ENCODE data around the gene TUBG1.
"Not testable (repeated sequence)": the region's sequence is repeated elsewhere in the genome, so short reads cannot be mapped to it uniquely, and the experiment has no call there.

DNA sequence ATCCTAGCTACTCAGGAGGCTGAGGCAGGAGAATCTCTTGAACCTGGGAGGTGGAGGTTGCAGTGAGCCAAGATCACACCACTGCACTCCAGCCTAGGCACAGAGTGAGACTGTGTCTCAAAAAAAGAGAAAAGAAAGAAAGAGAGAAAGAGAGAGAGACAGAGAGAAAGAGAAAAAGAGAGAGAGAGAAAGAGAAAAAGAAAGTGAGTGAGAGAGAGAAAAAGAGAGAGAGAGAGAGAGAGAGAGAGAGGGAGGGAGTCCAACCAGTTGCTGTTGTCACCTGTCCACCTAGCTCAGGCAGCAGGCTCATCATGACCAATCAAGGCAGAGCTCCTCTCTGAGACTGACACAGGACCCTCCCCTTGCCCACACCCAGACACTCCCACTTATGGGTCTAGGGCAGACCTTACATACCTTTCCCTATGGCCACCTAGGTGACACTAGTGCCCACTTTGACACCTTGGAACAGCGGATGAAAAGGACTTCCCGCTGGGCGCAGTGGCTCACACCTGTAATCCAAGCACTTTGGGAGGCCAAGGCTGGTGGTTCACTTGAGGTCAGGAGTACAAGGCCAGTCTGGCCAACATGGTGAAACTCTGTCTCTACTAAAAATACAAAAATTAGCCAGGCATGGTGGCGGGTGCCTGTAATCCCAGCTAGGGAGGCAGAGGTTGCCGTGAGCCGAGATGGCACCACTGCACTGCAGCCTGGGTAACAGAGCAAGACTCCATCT lies 17.7 kb downstream of the TUBG1 start:
- TF ChIP-seq, protein P1, sequence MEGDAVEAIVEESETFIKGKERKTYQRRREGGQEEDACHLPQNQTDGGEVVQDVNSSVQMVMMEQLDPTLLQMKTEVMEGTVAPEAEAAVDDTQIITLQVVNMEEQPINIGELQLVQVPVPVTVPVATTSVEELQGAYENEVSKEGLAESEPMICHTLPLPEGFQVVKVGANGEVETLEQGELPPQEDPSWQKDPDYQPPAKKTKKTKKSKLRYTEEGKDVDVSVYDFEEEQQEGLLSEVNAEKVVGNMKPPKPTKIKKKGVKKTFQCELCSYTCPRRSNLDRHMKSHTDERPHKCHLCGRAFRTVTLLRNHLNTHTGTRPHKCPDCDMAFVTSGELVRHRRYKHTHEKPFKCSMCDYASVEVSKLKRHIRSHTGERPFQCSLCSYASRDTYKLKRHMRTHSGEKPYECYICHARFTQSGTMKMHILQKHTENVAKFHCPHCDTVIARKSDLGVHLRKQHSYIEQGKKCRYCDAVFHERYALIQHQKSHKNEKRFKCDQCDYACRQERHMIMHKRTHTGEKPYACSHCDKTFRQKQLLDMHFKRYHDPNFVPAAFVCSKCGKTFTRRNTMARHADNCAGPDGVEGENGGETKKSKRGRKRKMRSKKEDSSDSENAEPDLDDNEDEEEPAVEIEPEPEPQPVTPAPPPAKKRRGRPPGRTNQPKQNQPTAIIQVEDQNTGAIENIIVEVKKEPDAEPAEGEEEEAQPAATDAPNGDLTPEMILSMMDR (IDR thresholded peaks at IDR 0.05): not testable (repeated sequence)
- TF ChIP-seq POLR2A, POLR2AphosphoS5 (IDR thresholded peaks at IDR 0.05): not testable (repeated sequence)

Measured in breast epithelium (tissue), 3 donors.